Skeletal muscle cell (primary cell): ENCODE data around the gene RAD21L1.

ENCODE experiments used
- DNase-seq: peaks from one replicate; pipeline ENCODE4 v3.0.0-alpha.2; 2010; ENCODE audit warnings: low read depth
- H3K4me3 ChIP-seq: 2 replicates; pipeline ENCODE4 v1.5.1; 2011; ENCODE audit warnings: low read depth, mild to moderate bottlenecking, control low read depth, low read length, moderate library complexity

Gene RAD21L1

DNA sequence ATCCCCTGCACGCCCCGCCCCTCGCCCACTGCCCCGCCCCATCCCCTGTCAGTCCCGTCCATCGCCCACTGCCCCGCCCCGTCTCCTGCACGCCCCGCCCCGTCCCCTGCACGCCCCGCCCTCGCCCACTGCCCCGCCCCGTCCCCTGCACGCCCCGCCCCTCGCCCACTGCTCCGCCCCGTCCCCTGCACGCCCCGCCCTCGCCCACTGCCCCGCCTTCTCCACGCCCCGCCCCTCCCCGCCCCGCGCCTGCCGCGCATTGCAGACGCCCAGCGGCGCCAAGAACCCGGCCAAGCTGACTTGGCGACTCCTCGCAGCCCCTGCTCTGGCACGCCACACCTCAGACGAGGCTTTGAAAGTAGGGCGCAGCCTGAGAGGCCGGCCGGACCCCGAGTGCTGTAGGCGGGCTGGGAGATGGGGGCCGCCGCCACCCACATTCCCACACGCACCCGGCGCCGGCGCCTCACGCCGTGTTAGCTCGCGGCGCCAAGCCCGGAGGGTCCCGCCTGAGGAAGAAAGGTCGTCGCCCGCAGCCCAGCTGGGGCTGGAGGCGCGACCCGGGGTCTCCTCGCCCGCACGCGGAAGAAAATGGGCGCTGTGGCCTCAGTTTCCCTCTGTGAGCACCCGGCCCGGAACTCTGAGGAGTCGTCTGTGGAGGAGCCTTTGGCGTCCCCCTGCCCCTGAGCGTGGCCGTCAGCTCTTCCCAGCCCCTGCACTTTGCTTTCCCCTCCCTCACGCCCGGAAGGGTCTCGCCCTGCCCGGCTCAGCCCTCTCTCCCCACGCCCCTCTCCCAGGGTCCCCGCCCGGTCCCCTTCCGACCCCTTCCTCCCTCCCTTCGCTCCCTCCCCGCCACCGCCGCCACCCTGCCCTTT lies at the start of gene RAD21L1:
TSS of gene RAD21L1 (plus strand) at position 262 of the 872 bp plus-strand sequence. CDS start 2,410 bp downstream, outside the sequence.
- peak; percentile 27 for DNase-seq

DNA sequence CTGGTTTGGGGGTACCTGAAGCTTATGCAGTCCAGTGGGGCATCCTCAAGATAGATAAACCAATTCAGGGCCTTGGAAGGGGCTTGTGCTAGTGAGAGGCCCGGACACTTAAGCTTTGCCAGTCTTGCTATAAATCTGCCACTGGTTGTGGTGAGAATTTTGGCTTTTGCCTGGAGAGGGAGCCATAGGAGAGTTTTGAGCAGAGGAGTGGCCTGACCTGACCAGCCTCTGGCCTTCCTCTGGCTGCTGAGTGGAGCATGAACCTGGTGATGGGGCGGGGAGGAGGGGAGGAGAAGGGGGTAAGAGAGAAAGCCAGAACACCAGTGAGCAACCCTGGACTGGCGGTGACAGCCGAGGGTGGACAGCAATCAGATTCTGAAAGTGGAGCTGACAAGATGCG lies 48.2 kb upstream of the RAD21L1 start:
- no peak for DNase-seq
- no peak overlapping the region for H3K4me3 ChIP-seq

More for the DNA sequence above, at the start of gene RAD21L1:
- peak within 1 kb of the TSS; percentile 75 for H3K4me3 ChIP-seq

DNA sequence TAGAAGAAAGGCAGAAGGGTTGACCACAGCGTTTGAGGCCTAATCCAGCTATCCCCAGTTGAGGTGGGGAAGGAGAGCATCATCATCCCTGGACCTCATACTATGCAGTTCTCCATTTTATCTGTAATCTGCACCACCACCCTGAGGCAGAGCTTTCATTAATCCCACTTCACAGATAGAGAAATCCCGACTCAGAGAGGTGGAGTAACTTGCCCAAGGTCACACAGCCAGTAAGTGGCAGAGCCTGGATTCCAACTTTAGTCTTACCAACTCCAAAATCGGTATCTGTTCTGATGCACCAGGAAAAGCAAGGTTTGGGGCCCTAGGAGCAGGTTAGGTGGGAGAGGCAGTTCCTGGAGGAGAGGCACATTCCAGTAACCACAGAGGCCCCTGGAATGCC lies 47.7 kb upstream of the RAD21L1 start:
- H3K4me3 ChIP-seq = no peak overlapping the region
- DNase-seq = no peak

DNA sequence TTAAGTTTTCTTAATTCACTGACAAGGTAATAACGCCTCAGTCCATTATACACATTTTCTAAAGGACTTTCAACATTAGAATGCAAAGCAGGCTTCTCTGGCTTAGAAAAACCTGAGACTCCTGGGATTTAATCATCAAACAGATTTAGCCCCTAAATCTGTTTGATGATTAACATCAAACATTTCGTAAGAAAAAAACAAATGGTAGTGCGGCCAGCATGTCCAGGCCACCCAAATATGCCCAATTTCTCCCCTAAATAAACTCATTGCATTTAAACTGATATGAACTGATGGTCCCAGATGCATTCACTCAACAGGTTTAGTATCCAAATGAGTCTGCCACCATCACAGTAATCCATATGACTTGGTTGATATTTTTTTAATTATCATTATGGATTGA lies 47.2 kb upstream of the RAD21L1 start:
- no peak overlapping the region for H3K4me3 ChIP-seq
- no peak for DNase-seq

DNA sequence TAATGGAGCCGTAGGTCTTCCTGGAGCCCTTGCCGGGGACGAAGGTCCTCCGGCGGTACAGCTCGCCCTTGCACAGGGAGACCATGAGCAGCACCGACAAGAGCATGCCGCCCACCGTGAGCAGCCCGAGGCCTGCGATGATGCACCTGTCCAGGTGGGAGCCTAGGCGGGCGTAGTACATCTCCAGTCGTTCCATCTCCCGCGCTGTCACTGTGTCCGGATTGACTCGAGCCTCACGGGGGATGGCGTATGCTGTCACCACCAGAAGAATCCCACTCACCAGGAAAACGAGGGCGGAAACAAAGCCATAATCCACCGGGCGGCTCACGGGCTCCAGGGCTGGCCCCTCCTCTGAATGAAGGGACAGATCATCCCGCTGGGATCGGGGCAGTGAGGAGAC lies 44.9 kb upstream of the RAD21L1 start:
- H3K4me3 ChIP-seq = no peak overlapping the region
- no peak for DNase-seq

DNA sequence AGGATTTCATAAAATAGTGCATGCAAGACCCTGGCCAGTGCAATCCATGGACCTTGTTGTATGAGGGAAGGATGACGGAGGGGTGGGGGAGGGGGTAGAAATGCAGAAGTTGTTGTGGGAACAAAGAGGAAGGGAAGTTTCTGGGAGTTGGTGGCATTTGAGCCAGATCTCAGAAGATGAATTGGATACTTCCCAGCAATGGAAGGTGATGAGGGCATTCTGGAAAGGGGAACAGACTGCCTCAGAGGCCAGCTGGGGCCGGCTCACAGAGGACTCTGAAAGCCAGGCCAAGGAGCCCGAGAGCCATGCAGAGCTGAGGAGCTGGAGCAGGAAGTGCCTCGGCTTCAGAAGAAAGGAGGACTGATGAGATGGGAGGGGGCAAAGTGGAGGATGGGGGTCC lies 43.7 kb upstream of the RAD21L1 start:
- DNase-seq = no peak
- H3K4me3 ChIP-seq = no peak overlapping the region

DNA sequence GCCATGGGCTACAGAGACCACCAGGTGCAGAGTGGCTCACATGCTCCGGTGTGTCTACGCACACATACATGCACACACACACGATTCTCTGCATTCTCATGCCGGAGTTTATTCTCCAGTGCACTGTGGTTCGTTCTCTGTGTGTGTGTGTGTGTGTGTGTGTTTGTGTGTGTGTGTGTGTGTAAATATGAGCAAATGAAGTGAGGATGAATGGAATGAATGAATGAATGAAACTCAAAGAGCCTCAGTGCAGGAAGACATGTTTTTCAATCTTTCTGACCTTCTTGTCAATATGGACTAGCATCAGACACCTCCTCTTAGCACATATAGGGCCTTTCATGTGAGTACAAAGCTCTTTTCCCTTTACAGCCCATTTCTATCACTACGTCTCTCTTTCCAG lies 42.7 kb upstream of the RAD21L1 start:
- no peak overlapping the region for H3K4me3 ChIP-seq
- no peak for DNase-seq

DNA sequence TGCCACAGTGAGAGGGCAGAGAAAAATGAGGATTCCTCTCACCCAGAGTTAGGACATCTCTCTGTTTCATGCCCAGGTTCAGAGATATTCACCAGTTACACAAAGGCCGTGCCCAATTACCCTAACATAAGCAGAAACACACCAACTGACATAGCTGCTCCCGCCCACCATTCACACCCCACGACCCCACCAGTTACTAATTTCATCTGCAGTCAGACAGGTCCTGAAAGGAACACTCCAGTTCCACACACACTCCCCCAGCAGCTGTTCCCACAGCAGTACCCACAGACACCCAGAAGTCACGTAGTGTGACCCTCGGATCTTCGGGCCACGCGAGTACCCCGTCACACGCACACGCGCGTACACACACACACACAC lies 41.6 kb upstream of the RAD21L1 start:
- H3K4me3 ChIP-seq = no peak overlapping the region
- DNase-seq = no peak

DNA sequence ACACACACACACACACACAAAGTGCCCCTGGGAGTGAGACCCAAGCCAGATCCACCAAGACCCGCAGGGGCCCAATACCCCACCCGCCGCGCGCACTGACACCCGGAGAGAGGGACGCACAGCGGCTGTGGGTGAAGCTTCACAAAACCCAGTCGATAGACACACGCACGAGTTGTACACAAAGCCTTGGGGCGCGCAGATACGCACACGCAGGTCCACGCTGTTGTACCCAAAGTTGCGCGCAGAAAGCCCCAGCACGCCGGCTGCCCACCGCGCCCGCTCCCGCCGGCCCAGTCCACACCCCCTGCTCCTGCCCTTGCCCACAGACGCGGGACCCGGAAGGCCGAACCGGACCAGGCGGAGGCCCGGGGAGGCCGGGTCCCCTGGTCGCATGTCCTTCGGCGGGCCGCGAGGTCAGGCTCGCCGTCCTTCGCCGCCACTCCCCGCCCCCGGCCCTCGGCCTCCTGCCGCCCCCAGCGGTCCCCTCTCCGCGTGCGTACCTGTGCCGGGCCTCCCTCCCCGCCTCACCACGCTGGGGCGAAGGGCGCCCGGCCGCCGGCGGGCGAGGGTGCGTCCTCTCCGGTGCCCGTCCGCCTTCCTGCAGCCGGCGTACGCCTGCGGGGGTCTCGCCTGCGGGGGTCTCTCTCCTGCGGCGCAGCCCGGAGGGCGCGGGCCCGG lies 41.1 kb upstream of the RAD21L1 start, which contains the start of gene TMEM74B:
TSS of gene TMEM74B (minus strand) at position 344 of the 678 bp plus-strand sequence. CDS start 1,180 bp downstream, outside the sequence.
- DNase-seq = no peak
- peak within 1 kb of the TSS; percentile 40 for H3K4me3 ChIP-seq

DNA sequence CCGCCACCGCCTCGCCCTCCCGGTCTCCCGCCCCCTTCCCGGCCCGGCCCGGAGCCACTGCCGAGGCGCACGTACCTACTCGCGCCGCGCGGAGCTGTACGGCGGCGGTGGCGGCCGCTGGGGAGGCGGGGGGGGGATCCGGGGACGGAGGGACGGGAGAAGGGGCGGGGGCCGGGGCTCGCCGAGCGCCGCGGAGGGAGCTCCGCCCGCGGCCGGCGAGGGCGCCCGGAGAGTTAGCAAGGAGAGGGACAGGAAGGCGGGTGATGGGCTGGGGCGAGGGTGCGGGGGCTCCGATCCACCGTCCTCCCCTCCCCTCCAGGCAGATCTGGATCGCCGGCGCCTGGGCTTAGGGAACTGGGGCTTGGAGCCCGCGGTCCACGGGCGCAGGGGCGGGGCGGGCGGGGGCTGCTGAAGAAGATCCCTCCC lies 40.5 kb upstream of the RAD21L1 start:
- no peak for DNase-seq
- H3K4me3 ChIP-seq = peak overlapping the region; percentile 40

DNA sequence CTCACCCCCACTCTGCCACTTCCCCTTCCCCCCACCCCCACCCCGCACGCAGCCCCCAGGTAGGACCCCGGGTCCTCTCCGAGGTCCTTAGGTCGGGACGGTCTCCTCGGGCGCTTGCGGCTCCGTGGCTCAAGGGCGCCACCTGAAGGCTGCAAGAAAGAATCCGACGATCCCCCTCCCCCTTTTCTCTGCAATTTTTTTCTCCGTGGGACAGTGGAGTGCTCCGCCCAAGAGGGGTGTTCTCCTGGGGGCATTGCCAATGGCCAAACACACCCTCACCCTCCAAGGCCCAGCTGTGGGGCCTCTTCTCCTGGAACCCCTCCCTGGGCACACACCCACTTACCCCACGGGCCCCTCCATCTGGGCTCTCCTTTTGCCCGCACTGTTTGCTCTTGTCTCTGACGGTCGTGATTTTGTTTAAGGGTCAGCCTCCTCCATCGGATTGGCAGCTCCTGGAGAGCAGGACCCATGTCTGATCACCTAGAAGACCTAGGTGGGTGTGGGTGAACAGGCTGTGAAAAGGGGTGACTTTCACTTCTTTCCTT lies 40.0 kb upstream of the RAD21L1 start:
- H3K4me3 ChIP-seq = peak overlapping the region; percentile 40
- DNase-seq = no peak

DNA sequence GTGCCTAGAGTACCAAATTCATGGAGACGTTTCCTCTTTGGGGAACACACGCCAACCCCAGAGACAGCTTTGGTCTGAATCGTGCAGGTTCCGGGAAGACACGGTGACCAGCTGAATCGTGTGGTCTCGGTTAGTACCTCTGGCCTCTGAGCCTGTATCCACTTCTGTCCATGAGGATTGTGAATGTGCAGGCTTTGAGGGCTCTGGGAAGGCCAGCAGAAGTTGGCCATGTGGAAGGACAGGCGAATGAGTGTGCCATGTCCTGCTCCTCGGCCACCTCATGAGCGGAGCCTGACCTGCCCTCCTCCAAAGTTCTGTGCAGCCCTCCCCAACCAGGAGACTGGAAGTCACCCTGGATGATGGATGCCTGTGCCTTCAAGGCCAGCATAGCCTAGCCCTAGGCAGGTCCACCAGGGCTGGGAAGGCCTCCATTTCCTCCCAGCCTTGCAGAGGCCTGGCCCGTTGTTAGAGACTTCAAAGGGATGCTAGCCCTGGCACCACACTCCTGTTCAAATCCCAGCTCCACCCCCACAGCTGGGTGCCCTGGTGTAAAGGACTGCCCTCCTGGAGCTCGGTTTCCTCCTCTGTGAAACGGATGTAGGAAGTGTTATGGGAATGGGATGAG lies 39.4 kb upstream of the RAD21L1 start:
- H3K4me3 ChIP-seq = no peak overlapping the region
- DNase-seq = no peak

DNA sequence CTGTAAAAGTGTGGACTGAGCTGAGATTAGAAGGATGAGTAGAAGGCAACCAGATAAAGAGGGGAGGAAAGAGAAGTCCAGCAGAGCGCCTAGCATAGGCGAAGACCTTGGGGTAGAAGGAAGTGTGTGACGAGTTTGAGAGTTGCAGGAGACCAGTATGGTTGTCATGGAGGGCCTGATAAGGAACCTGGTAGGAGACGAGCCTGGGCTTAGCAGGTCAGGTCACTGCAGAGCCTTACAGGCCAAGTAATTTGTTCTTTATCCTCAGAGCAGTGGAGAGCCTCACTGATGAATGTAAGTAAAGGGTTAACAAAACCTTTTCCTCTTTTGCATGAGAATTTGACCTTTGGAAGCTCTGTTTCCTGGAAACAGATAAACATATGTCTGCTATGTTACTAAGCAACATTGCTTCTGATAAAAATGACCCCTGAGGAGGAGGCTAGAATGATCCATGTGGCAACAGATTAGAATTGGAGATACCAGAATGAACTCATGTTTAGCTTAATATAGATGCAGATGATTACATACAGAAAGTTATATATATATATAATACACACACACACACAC lies 38.2 kb upstream of the RAD21L1 start:
- no peak overlapping the region for H3K4me3 ChIP-seq
- DNase-seq = no peak

DNA sequence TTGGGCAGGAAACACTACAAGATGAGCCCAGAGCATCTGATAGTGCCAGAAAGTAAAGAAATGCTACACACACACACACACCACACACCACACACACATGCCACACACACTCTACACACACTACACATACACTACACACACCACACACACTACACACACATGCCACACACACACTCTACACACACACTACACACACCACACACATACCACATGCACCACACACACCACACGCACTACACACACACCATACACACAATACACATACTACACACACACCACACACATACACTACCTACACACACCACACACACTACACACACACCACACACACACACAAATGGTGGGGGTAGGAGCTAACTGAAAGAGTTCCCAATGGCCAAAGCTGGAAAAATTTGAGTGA lies 37.5 kb upstream of the RAD21L1 start:
- no peak overlapping the region for H3K4me3 ChIP-seq
- no peak for DNase-seq

DNA sequence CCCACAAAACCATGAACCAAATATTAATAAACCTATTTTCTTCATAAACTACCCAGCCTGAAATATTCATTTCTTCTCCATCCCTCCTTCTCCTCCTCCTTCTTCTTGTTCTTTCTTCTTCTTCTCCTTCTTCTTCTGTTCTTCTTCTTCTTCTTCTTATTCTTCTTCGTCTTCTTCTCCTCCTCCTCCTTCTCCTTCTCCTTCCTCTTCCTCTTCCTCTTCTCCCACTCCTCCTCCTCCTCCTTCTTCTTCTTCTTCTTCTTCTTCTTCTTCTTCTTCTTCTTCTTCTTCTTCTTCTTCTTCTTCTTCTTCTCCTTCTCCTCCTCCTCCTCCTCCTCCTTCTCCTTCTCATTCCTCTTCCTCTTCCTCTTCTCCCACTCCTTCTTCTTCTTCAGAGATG lies 36.0 kb upstream of the RAD21L1 start:
- DNase-seq = no peak
- no peak overlapping the region for H3K4me3 ChIP-seq

DNA sequence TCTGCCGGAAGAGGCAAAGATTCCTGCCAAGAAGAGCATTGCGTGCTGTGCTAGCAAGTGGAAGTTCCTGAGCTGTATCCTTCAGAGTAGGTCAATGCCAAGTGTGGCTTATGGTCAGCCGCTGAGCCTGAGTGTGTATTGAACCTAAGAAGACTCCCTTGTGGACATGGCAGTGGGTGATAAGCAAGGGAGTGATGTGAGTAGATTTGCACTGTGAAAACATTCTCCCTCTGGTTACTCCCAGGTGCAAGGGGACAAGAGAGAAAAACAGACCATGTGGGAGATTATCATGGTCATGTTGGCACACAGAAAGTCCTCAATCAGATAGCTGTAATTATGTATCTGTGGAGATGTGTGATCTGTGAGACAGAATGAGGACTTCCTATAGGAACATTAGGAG lies 35.0 kb upstream of the RAD21L1 start:
- no peak for DNase-seq
- no peak overlapping the region for H3K4me3 ChIP-seq

DNA sequence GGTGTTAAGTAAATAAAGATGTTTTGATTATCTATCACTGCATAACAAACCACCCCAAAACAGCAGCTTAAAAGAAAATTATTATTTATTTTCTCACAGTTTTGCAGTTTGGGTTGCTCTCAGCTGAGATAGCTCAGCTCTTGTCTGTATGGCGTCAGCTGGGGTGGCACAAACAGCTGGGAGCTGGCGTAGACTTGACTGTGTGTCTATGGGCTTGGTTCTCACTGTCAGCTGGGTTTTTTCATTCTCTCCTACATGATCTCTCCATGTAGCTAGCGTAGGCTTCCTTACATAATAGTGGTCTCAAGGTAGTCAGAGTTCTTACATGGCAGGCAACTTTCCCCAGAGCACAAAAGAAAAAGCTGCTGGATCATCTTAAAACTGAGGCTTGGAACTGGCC lies 34.5 kb upstream of the RAD21L1 start:
- no peak for DNase-seq
- no peak overlapping the region for H3K4me3 ChIP-seq

DNA sequence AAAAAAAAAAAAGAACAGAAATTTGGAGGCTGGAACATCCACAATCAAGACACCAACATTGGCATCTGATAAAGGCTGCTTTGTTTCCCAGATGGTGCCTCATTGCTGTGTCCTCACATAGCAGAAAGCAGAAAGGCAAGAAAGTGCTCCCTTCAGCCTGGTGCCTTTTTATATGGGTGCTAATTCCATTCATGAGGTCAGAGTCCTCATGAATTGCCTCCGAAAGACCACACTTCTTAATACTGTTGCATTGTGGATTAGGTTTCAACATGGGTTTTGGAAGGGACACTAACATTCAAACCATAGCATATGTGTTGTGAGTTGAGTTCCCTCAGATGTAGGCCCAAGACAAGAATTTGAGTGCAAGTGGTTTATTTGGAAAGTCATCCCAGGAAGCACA lies 30.6 kb upstream of the RAD21L1 start:
- H3K4me3 ChIP-seq = no peak overlapping the region
- no peak for DNase-seq

DNA sequence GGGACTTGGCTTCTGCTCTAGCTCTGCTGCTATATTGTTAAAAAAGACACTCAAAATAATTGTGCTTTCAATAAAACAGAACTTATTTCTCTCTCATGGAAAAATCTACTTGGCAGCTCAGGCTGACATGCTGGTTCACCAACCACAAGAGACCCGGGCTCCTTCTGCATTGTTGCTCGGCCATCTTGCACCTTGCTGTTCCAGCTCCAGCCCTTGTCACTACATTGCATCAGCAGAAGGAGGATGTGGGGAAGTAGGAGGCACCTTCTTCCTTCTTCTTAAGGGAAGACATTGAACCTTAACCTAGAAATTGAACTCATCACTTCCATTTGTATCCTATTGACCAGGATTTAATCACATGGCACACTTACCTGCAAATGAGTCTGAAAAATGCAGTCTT lies 29.2 kb upstream of the RAD21L1 start:
- no peak for DNase-seq

DNA sequence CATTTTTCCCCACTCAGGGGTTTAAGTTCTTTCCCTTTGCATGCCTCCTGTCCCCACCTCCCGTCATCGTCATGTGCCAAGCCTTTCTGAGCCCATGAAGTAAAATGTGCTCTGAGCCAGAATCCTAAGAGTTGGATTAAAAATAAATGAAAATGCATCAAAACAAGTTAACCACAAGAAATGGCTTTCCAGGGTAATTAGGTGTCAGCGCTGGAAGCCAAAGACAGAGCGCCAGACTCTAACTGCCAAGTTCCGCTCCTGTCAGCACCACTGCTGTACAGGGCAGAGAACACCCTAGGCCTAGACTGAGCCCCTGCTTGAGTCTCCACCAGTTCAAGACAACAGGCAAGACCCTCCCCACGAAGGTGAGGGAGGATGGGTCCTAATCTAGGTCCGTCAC lies 28.0 kb upstream of the RAD21L1 start:
- H3K4me3 ChIP-seq = no peak overlapping the region
- DNase-seq = no peak

More for the DNA sequence above, 29.2 kb upstream of the RAD21L1 start:
- H3K4me3 ChIP-seq = no peak overlapping the region
